GM23248 (cell line): ENCODE results near the gene ETHE1. TPM values are rescaled to one million over a fixed set of nuclear protein-coding genes. Genes with fewer than 3 reads are reported as not detected.
"Not testable (repeated sequence)": the region's sequence is repeated elsewhere in the genome, so short reads cannot be mapped to it uniquely, and the experiment has no call there.

ENCODE experiments used
- DNase-seq: peaks from one replicate; pipeline ENCODE4 v3.0.0-alpha.2; 2015
- H2AFZ ChIP-seq: fragments of 200-600 bp; sonication (generic); 2 replicates; pipeline ENCODE4 v1.6.1; 2016; ENCODE audit warnings: antibody characterized with exemption
- H3F3A ChIP-seq: fragments of 200-600 bp; sonication (generic); 2 replicates; pipeline ENCODE4 v1.6.1; 2016; ENCODE audit warnings: mild to moderate bottlenecking, antibody characterized with exemption, mixed run types; ENCODE audit not compliant: insufficient read depth
- H3K27ac ChIP-seq: fragments of 200-600 bp; sonication (generic); 2 replicates; pipeline ENCODE4 v1.5.1; 2016; ENCODE audit warnings: mild to moderate bottlenecking
- H3K27me3 ChIP-seq: fragments of 200-600 bp; sonication (generic); replicated peaks from 2 replicates; pipeline ENCODE4 v1.6.1; 2016; ENCODE audit warnings: mild to moderate bottlenecking; ENCODE audit not compliant: insufficient read depth
- H3K36me3 ChIP-seq: fragments of 200-600 bp; sonication (generic); 2 replicates; pipeline ENCODE4 v1.6.1; 2016; ENCODE audit warnings: low read depth, mild to moderate bottlenecking
- H3K4me1 ChIP-seq: fragments of 200-600 bp; sonication (generic); 2 replicates; pipeline ENCODE4 v1.6.1; 2016; ENCODE audit warnings: mild to moderate bottlenecking; ENCODE audit not compliant: insufficient read depth
- H3K4me2 ChIP-seq: fragments of 200-600 bp; sonication (generic); one replicate; pipeline ENCODE4 v1.6.1; 2016; ENCODE audit warnings: mild to moderate bottlenecking; ENCODE audit not compliant: unreplicated experiment
- H3K4me3 ChIP-seq: fragments of 200-600 bp; sonication (generic); 2 replicates; pipeline ENCODE4 v1.5.1; 2016; ENCODE audit warnings: mild to moderate bottlenecking
- H3K79me2 ChIP-seq: fragments of 200-600 bp; sonication (generic); 2 replicates; pipeline ENCODE4 v1.6.1; 2016; ENCODE audit warnings: mild to moderate bottlenecking; ENCODE audit not compliant: insufficient read depth
- H3K9ac ChIP-seq: fragments of 200-600 bp; sonication (generic); 2 replicates; pipeline ENCODE4 v1.6.1; 2016; ENCODE audit warnings: mild to moderate bottlenecking
- H3K9me2 ChIP-seq: fragments of 200-600 bp; sonication (generic); 2 replicates; pipeline ENCODE4 v1.6.1; 2016; ENCODE audit warnings: mixed run types, mild to moderate bottlenecking, moderate library complexity; ENCODE audit not compliant: insufficient read depth
- H3K9me3 ChIP-seq: fragments of 200-600 bp; sonication (generic); one replicate; pipeline ENCODE4 v1.6.1; 2017; ENCODE audit warnings: low read depth
- H4K20me1 ChIP-seq: fragments of 200-600 bp; sonication (generic); 2 replicates; pipeline ENCODE4 v1.6.0; 2016; ENCODE audit not compliant: insufficient read depth
- EZH2 ChIP-seq: fragments of 200-600 bp; sonication (generic); IDR thresholded peaks from 2 replicates; pipeline ENCODE4 v1.6.1; 2018; ENCODE audit warnings: antibody characterized with exemption, mild to moderate bottlenecking; ENCODE audit not compliant: insufficient read depth, poor library complexity, severe bottlenecking
- EZH2phosphoT487 ChIP-seq: fragments of 200-600 bp; sonication (generic); IDR thresholded peaks from 2 replicates; pipeline ENCODE4 v1.6.1; 2018; ENCODE audit warnings: antibody characterized with exemption, moderate library complexity, mild to moderate bottlenecking, low read depth; ENCODE audit not compliant: insufficient read depth
- WGBS, 2 experiments: methylation state at CpG; one replicate each; pipeline ENCODE4 v1.1.6; 2015 to 2017; ENCODE audit warnings: low lambda C conversion rate in 2 of 2, low coverage in 1 of 2; ENCODE audit errors: missing lambda C conversion rate in 2 of 2; 5-methylcytosine and 5-hydroxymethylcytosine counted together
- in situ Hi-C: fragments of 300-500 bp; cut with MboI; formaldehyde crosslinking; loops from 2 replicates; pipeline ENCODE4 v1.15.0; 2020
- polyA plus RNA-seq: library from polyadenylated mRNA; unstranded; fragments of >200 nt; fragmentation: Nextera tagmentation; extraction: Ambion mirVana; gene quantifications from 2 replicates; pipeline ENCODE4 v1.2.1, GENCODE V29; 2016
- total RNA-seq: library from RNA; depleted of rRNA; stranded (reverse); fragments of >200 nt; shearing (Covaris generic); gene quantifications from 2 replicates; pipeline ENCODE4 v1.2.3, GENCODE V29; 2014

The ETHE1 gene
- total and polyA plus RNA-seq, 2 experiments from 2014 or later = 70.8 to 100.0 TPM

DNA sequence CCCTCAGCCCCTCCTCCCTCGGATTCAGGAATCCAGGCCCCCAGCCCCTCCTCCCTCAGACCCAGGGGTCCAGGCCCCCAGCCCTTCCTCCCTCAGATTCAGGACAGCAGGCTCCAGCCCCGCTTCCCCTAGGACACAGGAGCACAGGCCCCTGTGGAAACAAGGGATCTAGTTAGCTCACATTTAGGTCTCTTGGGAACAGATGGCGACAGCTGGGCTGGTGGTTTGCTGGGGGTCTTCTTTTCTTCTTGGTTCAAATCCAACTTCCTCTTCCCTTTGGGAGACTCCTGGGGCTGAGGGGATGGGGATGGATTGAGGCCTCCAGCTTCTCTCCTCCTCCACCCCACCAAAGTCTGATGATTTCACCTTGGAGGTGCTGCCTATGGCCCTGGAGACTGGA, 25.6 kb upstream of the ETHE1 start:
- Histone ChIP-seq H2AFZ (no peak overlapping the region), H3K4me1 (no peaks in the 10 kb centered on the region), H3K4me2 (no peak overlapping the region), H3K27me3 (no peaks in the 10 kb centered on the region), H3K36me3 (peaks cover 5% of the 10 kb centered on the region; the same call in 1 of the 2 replicates), H3K79me2 (no peaks in the 10 kb centered on the region), H3K9me2 (no peaks in the 10 kb centered on the region), H3K9me3 (no peaks in the 10 kb centered on the region), H4K20me1 (no peaks in the 10 kb centered on the region), H3K4me3 (no peak overlapping the region), H3K27ac (no peak overlapping the region), H3F3A (0 out of 2 replicates have a peak, but pooled peaks cover under 1% of the 10 kb centered on the region), H3K9ac (no peak overlapping the region)
- WGBS, 2 experiments = 88 to 96% methylated on average over 2 to 3 of the region's 3 CpGs
- DNase-seq = no peak
- no peak for TF ChIP-seq EZH2
- TF ChIP-seq EZH2phosphoT487 = no peak
- in situ Hi-C loops = no loop called here

GRCh38 chr19:43552198-43552450, 25.1 kb upstream of the ETHE1 start:
- H3K9me2 ChIP-seq = no peaks in the 10 kb centered on the region
- no peak for TF ChIP-seq EZH2
- no peak for TF ChIP-seq EZH2phosphoT487
- no peaks in the 10 kb centered on the region for H3K4me1 ChIP-seq
- 86 to 88% methylated on average over 3 of the region's 3 CpGs for WGBS, 2 experiments
- H4K20me1 ChIP-seq = no peaks in the 10 kb centered on the region
- H3K4me3 ChIP-seq = no peak overlapping the region
- H3K27me3 ChIP-seq = no peaks in the 10 kb centered on the region
- in situ Hi-C loops = no loop called here
- H3K36me3 ChIP-seq = peaks cover 5% of the 10 kb centered on the region; the same call in 1 of the 2 replicates
- no peaks in the 10 kb centered on the region for H3K79me2 ChIP-seq
- H3K9ac ChIP-seq = no peak overlapping the region
- no peak overlapping the region for H3K4me2 ChIP-seq
- H3K27ac ChIP-seq = no peak overlapping the region
- H3F3A ChIP-seq = no peaks in the 10 kb centered on the region
- H3K9me3 ChIP-seq = no peaks in the 10 kb centered on the region
- DNase-seq = no peak
- H2AFZ ChIP-seq = no peak overlapping the region

- TF ChIP-seq EZH2phosphoT487 = no peak
- TF ChIP-seq EZH2 = no peak
- Histone ChIP-seq H4K20me1 (no peaks in the 10 kb centered on the region), H3K9me3 (no peaks in the 10 kb centered on the region), H3K27me3 (no peaks in the 10 kb centered on the region), H2AFZ (no peak overlapping the region), H3K27ac (no peak overlapping the region), H3F3A (no peaks in the 10 kb centered on the region), H3K36me3 (peaks cover 5% of the 10 kb centered on the region; the same call in 1 of the 2 replicates), H3K9ac (no peak overlapping the region), H3K4me2 (no peak overlapping the region), H3K9me2 (no peaks in the 10 kb centered on the region), H3K79me2 (no peaks in the 10 kb centered on the region), H3K4me3 (no peak overlapping the region), H3K4me1 (no peaks in the 10 kb centered on the region)
- WGBS, 2 experiments = 97 to 98% methylated on average over 23 of the region's 23 CpGs
- in situ Hi-C loops = no loop called here
- DNase-seq = no peak
Measured at GRCh38 chr19:43551399-43552197, 24.6 kb upstream of the ETHE1 start.

- Histone ChIP-seq H3K4me3 (no peak overlapping the region), H3K9me2 (no peaks in the 10 kb centered on the region), H3K27ac (no peak overlapping the region), H3K4me2 (no peak overlapping the region), H4K20me1 (no peaks in the 10 kb centered on the region), H3K4me1 (no peaks in the 10 kb centered on the region), H3K36me3 (peaks cover 5% of the 10 kb centered on the region; the same call in 1 of the 2 replicates), H3K9me3 (no peaks in the 10 kb centered on the region), H3F3A (no peaks in the 10 kb centered on the region), H3K79me2 (no peaks in the 10 kb centered on the region), H3K27me3 (no peaks in the 10 kb centered on the region), H2AFZ (no peak overlapping the region), H3K9ac (no peak overlapping the region)
- WGBS, 2 experiments = 73 to 78% methylated on average over 2 of the region's 2 CpGs
- in situ Hi-C loops = no loop called here
- DNase-seq = no peak
- TF ChIP-seq EZH2phosphoT487 = no peak
- TF ChIP-seq EZH2 = no peak
Measured at GRCh38 chr19:43548706-43549105, 21.7 kb upstream of the ETHE1 start.

DNA sequence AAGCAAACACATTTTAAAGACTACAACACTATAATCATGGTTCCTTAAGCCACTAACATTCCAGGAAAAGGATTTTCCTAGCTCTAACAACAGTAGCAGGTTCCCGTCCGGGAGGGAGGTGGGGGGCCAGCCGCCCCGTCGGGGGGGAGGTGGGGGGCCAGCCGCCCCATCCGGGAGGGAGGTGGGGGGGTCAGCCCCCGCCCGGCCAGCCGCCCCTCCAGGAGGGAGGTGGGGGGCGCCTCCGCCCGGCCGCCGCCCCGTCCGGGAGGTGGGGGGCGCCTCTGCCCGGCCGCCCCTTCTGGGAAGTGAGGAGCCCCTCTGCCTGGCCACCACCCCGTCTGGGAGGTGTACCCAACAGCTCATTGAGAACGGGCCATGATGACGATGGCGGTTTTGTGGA, 20.9 kb upstream of the ETHE1 start:
- in situ Hi-C loops, H3K9me2 ChIP-seq, H3K79me2 ChIP-seq, H3K4me2 ChIP-seq, H3K9ac ChIP-seq, H3K27ac ChIP-seq, DNase-seq, H3F3A ChIP-seq, H2AFZ ChIP-seq, H3K4me1 ChIP-seq, H3K9me3 ChIP-seq, H3K36me3 ChIP-seq, H3K4me3 ChIP-seq, H3K27me3 ChIP-seq, H4K20me1 ChIP-seq: not testable (repeated sequence)
- WGBS, 2 experiments = 91 to 100% methylated on average over 2 to 20 of the region's 24 CpGs
